ENCODE measurements around the gene BBIP1.
A peak's percentile ranks its signal among the peaks of the same experiment; 100 is the strongest.
"Not testable (repeated sequence)": the region's sequence is repeated elsewhere in the genome, so short reads cannot be mapped to it uniquely, and the experiment has no call there.

BBIP1 gene

DNA sequence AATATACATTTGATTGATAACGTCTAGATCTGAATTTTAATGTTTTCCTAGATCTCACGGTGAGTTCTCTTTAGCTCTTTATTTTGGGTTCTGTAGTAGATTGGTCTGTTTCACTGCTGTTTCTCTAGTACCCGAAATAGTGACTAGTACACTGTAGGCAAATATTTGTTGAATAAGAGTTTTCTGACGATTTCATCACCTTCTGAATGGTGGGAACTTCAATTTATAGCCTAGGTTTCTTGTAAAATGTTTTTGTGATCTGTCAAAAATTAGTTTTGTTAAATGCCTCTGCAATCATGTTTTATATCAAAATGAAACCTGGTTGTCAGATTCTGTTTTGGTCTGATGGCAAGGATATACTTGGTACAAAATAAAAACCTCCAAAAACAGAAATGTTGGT lies 37.1 kb downstream of the BBIP1 start:
- no peak for DNase-seq

DNA sequence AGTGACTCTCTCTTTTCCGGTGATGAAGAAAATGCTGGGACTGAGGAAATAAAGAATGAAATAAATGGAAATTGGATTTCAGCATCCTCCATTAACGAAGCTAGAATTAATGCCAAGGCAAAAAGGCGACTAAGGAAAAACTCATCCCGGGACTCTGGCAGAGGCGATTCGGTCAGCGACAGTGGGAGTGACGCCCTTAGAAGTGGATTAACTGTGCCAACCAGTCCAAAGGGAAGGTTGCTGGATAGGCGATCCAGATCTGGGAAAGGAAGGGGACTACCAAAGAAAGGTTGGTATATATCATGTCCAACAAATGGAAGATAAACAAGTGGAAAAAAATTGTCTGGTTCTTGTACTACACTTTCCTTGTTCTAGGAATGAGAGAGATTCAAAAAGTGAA lies 37.7 kb downstream of the BBIP1 start:
- DNase-seq = no peak

DNA sequence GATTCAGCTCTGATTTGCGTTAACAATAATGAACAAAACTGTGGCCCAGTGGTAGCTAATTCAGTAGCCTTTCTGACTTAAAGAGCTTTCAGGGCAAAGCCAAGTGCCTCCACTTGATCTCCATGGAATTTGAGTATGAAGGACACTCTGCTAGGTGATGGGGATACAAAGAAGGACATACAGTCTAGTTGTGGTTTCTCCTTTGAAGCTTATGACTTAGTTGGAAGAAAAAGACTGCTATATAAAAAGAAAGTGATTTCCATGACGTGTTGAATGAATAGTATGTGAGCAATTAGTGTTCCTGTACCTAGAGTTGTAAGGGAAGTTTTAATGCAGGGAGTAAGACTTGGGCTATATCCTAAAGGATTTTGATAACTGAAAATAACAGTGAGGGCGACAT lies 39.0 kb downstream of the BBIP1 start:
- no peak for DNase-seq

DNA sequence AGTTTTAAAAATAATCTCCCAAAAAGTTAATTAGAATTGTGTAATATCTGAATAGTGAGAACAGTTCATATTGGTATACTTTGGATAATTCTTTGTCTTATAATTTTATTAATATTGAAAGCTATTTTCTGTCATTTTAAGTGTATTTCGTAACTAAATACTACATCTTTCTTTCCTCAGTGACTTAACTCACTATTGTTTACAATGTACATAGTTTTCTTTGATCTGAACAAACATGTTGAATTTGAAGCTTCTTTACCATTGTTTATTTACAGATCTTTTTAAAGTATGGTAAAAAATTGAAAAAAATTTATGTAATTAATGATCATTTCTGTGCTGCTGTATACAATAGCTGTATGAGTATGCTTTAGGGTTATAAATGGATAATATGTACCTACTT lies 42.2 kb downstream of the BBIP1 start:
- no peak for DNase-seq

DNA sequence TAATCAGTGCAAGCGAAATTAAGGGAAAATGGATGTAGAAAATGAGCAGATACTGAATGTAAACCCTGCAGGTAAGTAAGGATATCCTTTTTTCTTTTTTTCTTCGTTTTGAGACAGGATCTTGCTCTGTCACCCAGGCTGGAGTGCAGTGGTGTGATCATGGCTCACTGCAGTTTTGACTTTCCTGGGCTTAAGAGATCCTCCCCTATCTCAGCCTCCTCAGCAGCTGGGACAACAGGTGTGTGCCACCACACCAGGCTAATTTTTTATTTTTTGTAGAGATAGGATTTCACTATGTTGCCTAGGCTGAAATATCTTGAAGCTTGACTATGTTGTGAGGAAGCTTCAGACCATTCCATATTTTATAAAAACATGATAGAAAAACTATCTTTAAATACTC lies 43.0 kb downstream of the BBIP1 start:
- DNase-seq = no peak

DNA sequence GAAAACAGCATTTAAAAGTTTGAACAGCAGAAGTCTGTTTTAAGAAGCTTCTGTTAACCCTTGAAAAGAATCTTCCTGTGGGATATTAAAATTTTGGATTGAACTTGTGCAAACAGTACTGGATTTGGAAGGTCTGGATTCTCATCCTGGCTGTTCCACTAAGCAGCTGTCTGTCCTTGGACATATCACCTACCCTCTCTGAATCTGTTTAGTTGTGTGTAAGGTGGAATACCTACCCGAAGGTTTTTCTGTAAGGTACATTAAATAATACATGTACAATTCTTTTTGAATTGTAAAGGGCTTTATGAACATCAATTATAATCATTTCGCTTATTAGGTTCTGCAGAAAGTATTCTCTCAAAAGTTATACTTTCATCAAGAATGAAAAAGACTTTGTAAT lies 45.0 kb downstream of the BBIP1 start:
- DNase-seq = no peak

DNA sequence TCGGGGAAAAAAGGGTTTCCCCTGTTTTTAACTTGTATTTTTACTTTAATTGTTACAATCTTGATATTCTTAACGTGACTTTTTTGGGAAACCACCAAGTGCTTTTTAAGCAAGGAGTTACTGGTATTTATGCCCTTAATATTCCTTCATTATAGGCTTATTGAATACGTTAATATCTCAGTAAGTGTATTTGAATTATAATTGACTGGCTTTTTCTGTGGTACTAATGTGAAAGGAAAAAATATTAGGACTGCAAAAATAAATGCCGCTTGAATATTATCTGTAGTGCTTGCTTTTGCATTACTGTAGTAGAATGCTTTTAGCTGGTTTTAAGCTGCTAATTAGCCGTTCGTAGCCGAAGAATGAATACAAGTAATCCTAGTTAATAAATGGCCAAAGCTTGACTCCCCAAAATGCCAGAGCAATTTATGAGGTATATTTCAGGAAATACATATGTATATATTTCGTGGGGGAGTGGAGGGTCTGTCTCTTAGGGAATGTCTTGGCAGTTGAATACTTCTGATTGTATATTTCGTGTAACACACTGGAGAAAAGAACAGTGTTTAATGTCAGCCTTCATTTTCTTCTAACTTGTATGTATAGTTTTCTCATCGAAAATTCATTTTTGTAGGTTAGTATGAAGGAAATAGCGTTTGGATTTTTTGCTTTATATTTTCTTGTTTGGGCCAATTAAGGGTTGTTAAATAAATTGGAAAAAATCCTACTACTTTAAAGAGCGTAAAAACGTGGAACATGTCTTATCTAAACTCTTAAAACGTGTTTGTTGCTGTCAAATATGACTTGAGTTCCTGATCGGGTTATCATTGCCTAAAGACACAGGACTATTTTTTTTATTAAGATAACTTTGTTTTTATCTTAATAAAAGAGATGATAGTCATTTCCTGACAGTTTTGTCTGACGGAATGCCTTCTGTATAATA lies 45.7 kb downstream of the BBIP1 start:
- no peak for DNase-seq

DNA sequence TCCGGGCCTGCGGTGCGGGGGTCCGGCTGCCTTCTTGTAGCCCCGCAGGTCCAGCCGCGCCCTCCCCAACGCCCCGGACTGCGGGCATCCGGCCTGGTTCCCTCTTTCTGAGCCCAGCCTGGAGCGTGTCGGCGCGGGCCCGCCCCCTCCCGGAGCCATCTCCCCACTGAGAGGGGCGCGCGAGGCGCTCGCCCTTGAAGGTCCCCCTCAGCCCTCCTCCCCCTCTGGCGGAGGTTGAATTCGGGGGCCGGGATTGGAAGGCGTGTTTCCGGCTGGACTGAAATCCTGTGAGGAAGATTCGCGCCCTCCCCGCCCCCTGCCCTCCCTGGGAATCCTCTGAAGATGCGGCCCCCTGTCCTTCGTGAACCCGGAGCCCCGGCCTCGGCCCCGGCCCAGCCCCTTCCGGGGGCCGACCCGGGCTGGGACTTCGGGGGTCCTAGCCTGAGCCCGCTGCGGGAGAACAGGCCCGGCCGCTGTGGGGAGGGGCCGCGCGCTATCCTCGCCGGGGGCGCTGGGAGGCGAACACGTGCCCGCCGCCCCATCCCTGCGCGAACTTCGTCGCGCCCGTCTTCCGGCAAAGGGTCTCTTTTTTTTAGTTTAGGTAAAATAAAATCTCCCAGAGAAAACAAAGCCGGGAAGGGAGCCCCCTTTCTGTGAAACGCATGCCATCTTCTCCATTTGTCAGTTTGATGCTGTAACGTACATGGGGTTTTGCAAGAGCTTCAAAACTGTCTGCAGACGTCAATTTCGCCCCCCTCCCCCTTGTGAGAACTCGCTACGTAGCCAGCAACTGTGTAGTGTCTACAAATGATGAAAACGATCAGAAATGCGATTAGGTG lies 46.6 kb downstream of the BBIP1 start:
- DNase-seq = peak; percentile 79

DNA sequence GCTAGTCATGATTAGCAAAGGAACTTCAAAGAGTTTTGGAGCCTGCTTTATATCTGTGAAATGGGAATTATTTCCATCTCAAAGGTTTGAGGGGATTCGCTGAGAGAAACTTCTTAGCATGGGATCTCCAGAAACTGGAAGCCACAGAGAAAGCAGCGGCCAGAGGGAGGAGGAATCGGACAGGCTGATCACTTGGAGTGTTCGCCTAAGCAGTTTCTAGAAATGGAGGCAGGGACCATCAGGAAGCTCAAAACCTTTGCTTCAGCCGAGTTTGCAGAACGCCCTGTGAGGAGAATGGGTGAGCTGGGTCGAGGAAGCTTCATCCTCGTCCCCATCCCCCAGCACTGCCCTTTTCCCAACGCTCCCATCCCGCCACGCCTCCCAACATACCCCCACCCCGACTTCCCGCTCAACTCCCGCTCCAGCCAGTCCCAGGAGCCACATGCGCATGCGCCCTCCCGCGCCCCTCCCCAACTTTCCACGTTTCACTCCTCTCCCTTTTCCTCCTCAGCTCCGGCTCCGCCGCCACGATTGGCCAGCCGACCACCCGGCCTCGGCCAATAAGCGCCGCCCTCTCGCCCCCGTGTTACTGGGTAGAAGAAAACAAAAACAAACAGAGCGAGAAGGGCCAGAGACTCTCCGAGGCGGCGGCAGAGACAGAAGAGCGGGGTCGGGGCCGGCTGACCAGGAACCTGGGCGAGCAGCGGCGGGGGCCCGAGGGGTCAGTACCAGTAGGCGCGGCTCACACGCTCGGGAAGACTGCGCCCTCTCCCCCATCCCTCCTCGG lies 47.5 kb downstream of the BBIP1 start, which contains the start of gene PDCD4:
TSS of gene PDCD4 (plus strand) at position 631 of the 787 bp plus-strand sequence. CDS start 4,100 bp downstream, outside the sequence.
- DNase-seq = peak; percentile 97

DNA sequence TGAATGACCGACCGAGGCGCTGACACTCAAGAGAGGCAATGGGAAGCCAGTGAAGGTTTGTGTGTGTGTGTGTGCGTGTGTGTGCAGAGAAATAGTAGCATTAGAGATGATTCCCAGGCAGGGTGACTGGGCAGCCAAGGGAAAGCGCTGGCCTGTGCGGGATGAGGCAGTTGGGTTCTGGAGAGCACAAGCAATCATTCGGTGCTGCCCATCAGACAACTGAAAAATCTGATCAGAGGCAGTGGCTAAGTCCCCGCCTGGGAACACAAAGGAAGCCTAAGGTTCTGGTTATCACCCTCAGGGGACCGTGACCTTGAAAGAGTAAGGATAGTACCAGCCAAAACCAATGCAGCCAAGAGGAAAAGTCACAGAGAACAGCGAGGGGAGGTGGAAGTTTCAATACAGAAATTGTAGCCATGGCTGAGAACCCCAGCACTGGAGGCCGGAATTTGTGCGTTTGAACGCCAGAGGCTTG lies 48.1 kb downstream of the BBIP1 start:
- no peak for DNase-seq

DNA sequence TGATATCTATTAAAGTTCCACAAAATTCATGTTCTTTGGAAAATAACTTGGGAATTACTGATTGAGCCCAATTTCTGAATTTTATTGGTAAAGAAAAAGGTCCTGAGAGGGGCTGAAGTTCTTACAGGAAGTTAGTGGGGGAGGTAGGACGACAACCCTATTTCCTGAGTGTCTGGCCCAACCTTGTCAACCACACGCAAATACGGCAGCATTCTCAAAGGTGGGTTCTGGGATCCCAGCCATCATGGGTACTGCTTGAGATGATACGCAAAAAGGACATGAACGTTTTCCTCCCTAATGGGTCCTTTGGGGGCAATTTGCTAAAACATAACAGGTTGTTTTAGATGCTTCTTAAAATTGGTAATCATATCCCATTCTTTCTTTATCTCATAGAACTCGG lies 50.0 kb downstream of the BBIP1 start:
- peak; percentile 39 for DNase-seq

DNA sequence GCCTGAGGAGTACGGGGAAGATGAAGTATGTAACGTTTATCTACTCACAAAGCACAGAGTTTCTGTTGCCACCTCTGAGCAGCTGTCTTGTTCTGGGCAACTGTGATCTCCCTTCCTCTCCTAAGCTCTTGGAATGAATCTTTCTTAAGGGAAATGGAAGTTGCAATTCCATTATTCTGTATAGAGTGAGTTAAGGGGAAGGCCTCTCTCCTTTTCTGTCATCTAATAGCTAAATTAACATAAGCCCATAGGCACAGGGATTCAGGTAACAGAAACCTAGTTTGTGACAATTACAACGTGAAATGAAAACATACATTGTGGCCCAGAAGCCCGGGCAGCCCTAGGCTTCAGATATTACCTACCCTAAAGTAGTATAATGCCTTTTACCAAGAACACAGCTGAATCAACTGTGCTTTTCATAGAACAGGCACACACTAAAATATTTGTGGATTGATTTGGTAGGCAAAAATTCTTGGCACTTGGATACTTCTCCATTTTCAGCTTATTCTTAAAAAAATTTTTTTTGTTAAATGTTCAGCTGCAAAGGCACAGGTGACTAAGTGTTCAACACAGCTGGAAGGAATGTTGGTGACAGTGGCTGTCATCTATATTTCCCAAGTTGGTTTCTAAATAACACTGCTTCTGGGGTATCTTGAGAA lies 51.0 kb downstream of the BBIP1 start:
- DNase-seq = no peak

DNA sequence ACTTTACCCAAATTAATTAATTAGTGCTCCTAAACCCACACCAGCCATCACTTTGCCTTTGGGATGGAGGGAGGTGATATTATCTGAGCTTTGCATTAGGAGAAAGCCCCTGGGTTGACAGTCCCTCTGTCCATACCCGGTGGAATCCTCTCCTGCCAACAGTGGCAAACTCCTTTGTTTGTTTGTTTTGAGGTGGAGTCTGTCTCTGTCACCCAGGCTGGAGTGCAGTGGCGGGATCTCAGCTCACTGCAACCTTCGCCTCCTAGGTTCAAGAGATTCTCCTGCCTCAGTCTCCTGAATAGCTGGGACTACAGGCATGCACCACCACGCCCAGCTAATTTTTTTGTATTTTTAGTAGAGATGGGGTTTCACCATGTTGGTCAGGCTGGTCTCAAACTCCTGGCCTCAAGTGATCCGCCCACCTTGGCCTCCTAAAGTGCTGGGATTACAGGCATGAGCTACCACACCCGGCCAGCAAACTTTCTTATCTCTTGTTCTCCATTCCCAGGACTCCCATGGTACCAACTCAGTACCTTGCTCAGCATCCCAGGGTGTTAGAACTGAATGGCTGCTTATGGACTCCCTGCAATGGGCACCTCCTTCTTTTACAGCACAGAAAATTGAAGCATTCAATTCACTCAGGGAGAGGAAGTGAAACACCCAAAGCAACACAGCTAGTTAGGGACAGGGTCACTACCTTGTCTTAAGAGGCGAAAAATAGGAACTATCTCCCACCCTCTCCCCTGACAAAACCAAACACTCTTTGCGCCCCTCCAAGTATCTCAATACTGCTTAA lies 51.8 kb downstream of the BBIP1 start:
- DNase-seq = not testable (repeated sequence)

DNA sequence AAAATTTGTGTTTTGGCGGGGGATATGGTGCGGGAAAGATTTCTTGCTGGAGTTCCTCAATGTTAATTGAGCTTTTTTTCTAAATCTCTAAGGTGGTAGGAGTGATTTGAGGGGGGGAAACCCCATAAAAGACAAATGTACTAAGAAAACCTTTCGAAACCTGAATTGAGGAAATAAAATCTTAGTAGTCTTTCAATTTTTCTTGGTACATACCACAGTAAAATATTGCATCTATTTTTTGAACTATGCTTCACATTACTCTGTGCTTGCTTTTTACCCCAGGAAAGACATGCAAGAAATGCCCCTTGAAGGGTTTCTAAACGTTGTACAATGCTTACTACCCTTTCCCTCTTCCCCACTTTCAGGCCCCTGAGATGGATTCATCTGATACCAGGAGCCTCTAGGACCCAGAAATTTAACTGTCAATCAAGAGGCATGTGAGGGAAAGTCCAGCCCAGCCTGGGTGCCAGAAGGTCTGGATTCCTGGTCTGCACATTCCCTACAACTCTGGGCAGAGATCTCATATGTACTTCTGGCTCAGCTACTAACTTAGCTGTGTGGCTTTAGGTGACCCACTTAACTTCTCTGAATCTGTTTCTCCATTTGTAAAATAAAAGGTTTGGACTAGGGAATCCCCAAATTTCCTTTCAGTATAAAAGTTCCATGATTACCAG lies 53.0 kb downstream of the BBIP1 start:
- no peak for DNase-seq

DNA sequence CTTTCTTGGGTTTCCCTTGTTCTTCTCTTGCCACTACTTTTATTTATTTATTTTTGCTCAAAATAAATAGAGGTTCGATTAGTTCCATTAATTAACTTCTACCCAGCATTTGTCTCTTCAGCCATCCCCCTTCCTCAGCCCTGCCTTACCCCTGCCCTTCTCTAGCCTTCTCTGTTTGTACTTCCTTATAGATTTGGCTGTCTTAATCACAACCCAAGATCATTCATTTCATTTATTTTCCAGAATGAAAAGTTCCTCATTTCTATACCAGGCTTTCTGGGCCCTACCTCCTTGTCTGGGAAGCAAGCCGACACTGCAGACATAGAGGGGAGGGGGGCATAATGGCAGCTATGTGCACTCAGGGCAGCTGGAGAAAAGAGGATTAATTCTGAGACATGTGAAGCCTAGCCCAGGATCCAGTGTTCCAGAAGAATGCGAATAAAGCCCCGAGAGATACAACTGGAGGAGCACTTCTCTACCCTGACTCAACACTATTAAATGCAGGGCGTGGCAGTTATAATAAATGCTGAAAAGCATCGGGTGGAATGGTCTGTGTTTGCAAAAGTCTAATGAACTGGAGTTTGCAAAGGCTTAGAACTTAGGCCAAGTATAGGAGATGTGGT lies 53.7 kb downstream of the BBIP1 start:
- DNase-seq = no peak

DNA sequence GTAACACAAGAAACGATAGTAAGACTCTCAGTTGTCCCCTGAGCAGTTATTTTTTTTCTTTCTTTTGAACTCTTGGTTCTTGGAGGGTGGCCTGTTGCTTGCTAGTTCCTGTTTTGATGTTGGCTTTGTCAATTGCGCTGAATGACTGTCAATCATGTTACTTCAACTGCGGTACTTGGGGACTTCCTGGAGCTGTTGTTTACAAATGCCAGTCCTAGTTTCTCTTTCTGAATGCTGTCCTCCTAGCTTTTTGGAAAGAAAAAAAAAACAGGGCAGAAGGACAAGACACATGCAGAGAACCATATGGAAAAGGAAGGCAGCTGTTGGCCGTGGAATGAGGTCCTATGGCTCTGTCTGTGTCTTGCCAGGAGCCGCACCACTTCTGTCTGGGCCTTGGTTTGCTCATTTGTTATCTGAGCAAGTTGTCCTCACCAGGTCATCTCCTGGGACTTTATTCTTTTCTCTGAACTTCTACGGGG lies 54.3 kb downstream of the BBIP1 start:
- DNase-seq = peak; percentile 86

DNA sequence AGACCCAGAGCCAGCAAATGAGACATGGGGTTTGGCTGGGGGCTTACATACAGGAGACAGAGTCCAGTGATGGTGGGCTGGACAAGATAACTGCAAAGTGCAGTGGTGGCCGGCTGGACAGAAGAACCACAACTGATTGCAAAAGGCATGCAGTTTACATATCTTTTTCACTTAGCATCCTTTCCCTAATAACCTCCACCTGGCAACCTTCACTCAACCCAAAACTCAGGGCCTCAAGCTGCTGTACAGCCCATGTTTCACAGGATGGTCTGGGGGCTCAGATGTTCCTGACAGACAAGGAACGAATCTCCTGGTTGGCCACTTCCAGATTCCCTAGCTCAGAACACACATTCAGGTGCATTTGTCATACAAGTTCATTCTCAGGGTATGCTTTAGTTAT lies 55.0 kb downstream of the BBIP1 start:
- no peak for DNase-seq

DNA sequence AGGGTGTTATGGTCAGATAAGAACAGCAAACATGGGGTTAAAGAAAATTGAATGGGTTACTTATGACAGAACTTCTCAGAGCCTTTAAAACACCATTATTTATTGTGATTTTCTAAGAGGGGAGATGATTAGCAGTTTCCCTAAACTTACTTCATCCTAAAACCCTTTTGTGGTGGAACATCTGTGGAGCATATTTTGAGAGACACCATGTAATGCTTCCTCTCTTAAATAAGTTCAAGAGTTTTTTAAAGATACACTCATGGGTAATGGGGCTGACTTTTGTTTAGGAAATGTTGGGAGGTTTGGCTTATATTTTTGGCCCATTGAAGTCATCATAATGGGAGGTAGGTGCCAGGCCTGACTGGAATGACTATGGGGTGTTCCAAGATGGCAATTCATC lies 55.6 kb downstream of the BBIP1 start:
- no peak for DNase-seq

DNA sequence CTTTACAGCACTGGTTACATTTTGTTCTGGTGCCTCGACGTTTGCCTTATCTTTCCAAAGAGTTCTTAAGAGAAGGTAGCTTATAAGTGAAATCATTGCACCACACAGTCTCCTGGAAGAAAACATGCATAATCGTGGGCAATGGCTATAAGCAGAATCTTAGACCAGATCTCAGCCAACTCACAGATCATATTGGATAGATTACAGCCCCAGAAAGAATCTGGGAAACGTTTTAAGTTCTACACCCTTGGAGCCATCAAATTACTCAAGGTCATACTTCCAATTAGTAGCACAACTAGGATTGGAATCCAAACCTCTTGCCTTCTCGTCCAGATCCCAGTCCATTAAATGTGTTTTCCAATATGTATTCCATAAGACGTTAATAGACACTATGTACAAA lies 56.0 kb downstream of the BBIP1 start:
- no peak for DNase-seq

Measured in activated CD4-positive, alpha-beta T cell treated with anti-CD3 and anti-CD28 coated beads, Interleukin-2, amount 50 U/mL, for 16 hours (primary cell).